GM23248 (cell line): Measurements from ENCODE around the gene POLR3A. TPM values are rescaled to one million over a fixed set of nuclear protein-coding genes. Genes with fewer than 3 reads are reported as not detected.

Experiments
- DNase-seq: peaks from one replicate; pipeline ENCODE4 v3.0.0-alpha.2; 2015
- H2AFZ ChIP-seq: fragments of 200-600 bp; sonication (generic); 2 replicates; pipeline ENCODE4 v1.6.1; 2016; ENCODE audit warnings: antibody characterized with exemption
- H3F3A ChIP-seq: fragments of 200-600 bp; sonication (generic); 2 replicates; pipeline ENCODE4 v1.6.1; 2016; ENCODE audit warnings: mild to moderate bottlenecking, antibody characterized with exemption, mixed run types; ENCODE audit not compliant: insufficient read depth
- H3K27ac ChIP-seq: fragments of 200-600 bp; sonication (generic); 2 replicates; pipeline ENCODE4 v1.5.1; 2016; ENCODE audit warnings: mild to moderate bottlenecking
- H3K27me3 ChIP-seq: fragments of 200-600 bp; sonication (generic); replicated peaks from 2 replicates; pipeline ENCODE4 v1.6.1; 2016; ENCODE audit warnings: mild to moderate bottlenecking; ENCODE audit not compliant: insufficient read depth
- H3K36me3 ChIP-seq: fragments of 200-600 bp; sonication (generic); 2 replicates; pipeline ENCODE4 v1.6.1; 2016; ENCODE audit warnings: low read depth, mild to moderate bottlenecking
- H3K4me1 ChIP-seq: fragments of 200-600 bp; sonication (generic); 2 replicates; pipeline ENCODE4 v1.6.1; 2016; ENCODE audit warnings: mild to moderate bottlenecking; ENCODE audit not compliant: insufficient read depth
- H3K4me2 ChIP-seq: fragments of 200-600 bp; sonication (generic); one replicate; pipeline ENCODE4 v1.6.1; 2016; ENCODE audit warnings: mild to moderate bottlenecking; ENCODE audit not compliant: unreplicated experiment
- H3K4me3 ChIP-seq: fragments of 200-600 bp; sonication (generic); 2 replicates; pipeline ENCODE4 v1.5.1; 2016; ENCODE audit warnings: mild to moderate bottlenecking
- H3K79me2 ChIP-seq: fragments of 200-600 bp; sonication (generic); 2 replicates; pipeline ENCODE4 v1.6.1; 2016; ENCODE audit warnings: mild to moderate bottlenecking; ENCODE audit not compliant: insufficient read depth
- H3K9ac ChIP-seq: fragments of 200-600 bp; sonication (generic); 2 replicates; pipeline ENCODE4 v1.6.1; 2016; ENCODE audit warnings: mild to moderate bottlenecking
- H3K9me2 ChIP-seq: fragments of 200-600 bp; sonication (generic); 2 replicates; pipeline ENCODE4 v1.6.1; 2016; ENCODE audit warnings: mixed run types, mild to moderate bottlenecking, moderate library complexity; ENCODE audit not compliant: insufficient read depth
- H3K9me3 ChIP-seq: fragments of 200-600 bp; sonication (generic); one replicate; pipeline ENCODE4 v1.6.1; 2017; ENCODE audit warnings: low read depth
- H4K20me1 ChIP-seq: fragments of 200-600 bp; sonication (generic); 2 replicates; pipeline ENCODE4 v1.6.0; 2016; ENCODE audit not compliant: insufficient read depth
- EZH2 ChIP-seq: fragments of 200-600 bp; sonication (generic); IDR thresholded peaks from 2 replicates; pipeline ENCODE4 v1.6.1; 2018; ENCODE audit warnings: antibody characterized with exemption, mild to moderate bottlenecking; ENCODE audit not compliant: insufficient read depth, poor library complexity, severe bottlenecking
- EZH2phosphoT487 ChIP-seq: fragments of 200-600 bp; sonication (generic); IDR thresholded peaks from 2 replicates; pipeline ENCODE4 v1.6.1; 2018; ENCODE audit warnings: antibody characterized with exemption, moderate library complexity, mild to moderate bottlenecking, low read depth; ENCODE audit not compliant: insufficient read depth
- WGBS, 2 experiments: methylation state at CpG; one replicate each; pipeline ENCODE4 v1.1.6; 2015 to 2017; ENCODE audit warnings: low lambda C conversion rate in 2 of 2, low coverage in 1 of 2; ENCODE audit errors: missing lambda C conversion rate in 2 of 2; 5-methylcytosine and 5-hydroxymethylcytosine counted together
- in situ Hi-C: fragments of 300-500 bp; cut with MboI; formaldehyde crosslinking; loops from 2 replicates; pipeline ENCODE4 v1.15.0; 2020
- polyA plus RNA-seq: library from polyadenylated mRNA; unstranded; fragments of >200 nt; fragmentation: Nextera tagmentation; extraction: Ambion mirVana; gene quantifications from 2 replicates; pipeline ENCODE4 v1.2.1, GENCODE V29; 2016
- total RNA-seq: library from RNA; depleted of rRNA; stranded (reverse); fragments of >200 nt; shearing (Covaris generic); gene quantifications from 2 replicates; pipeline ENCODE4 v1.2.3, GENCODE V29; 2014

POLR3A gene
- total and polyA plus RNA-seq, 2 experiments from 2014 or later, result 9.2 to 12.8 TPM

GRCh38 chr10:77983384-77984341 is 45.7 kb downstream of the POLR3A start:
- H3K9me3 ChIP-seq, result no peaks in the 10 kb centered on the region
- in situ Hi-C loops, result no loop called here
- WGBS, 2 experiments, result 55 to 59% methylated on average over 16 of the region's 16 CpGs
- H3K36me3 ChIP-seq, result peaks cover 72% of the 10 kb centered on the region
- peak overlapping the region; percentile 33 for H3K4me2 ChIP-seq
- TF ChIP-seq EZH2 (no peak), EZH2phosphoT487 (no peak)
- H3K9ac ChIP-seq, result peak overlapping the region; percentile 27; the same call in 1 of the 2 replicates
- H3K79me2 ChIP-seq, result peaks cover 6% of the 10 kb centered on the region; the same call in 1 of the 2 replicates
- H3K9me2 ChIP-seq, result no peaks in the 10 kb centered on the region
- no peak overlapping the region for H2AFZ ChIP-seq
- peaks cover 39% of the 10 kb centered on the region for H3F3A ChIP-seq
- H3K27me3 ChIP-seq, result no peaks in the 10 kb centered on the region
- peak; percentile 81 for DNase-seq
- H4K20me1 ChIP-seq, result no peaks in the 10 kb centered on the region
- no peak overlapping the region for H3K4me3 ChIP-seq
- peaks cover 11% of the 10 kb centered on the region for H3K4me1 ChIP-seq
- peak overlapping the region; percentile 51 for H3K27ac ChIP-seq

- Histone ChIP-seq H3K79me2 (peaks cover 6% of the 10 kb centered on the region; the same call in 1 of the 2 replicates), H3K9me2 (no peaks in the 10 kb centered on the region), H3K4me1 (peaks cover 11% of the 10 kb centered on the region), H3F3A (peaks cover 35% of the 10 kb centered on the region), H4K20me1 (no peaks in the 10 kb centered on the region), H3K36me3 (peaks cover 67% of the 10 kb centered on the region), H3K27ac (no peak overlapping the region), H3K9me3 (no peaks in the 10 kb centered on the region), H2AFZ (no peak overlapping the region), H3K4me2 (no peak overlapping the region), H3K4me3 (no peak overlapping the region), H3K9ac (no peak overlapping the region), H3K27me3 (no peaks in the 10 kb centered on the region)
- no peak for DNase-seq
- WGBS, 2 experiments, result 97% methylated on average over 13 of the region's 13 CpGs
- no peak for TF ChIP-seq EZH2
- no peak for TF ChIP-seq EZH2phosphoT487
- in situ Hi-C loops, result no loop called here
These were observed 48.0 kb downstream of the POLR3A start for GRCh38 chr10:77981281-77981680.

- no peak overlapping the region for H3K4me3 ChIP-seq
- H3K4me1 ChIP-seq, result peaks cover 10% of the 10 kb centered on the region
- in situ Hi-C loops, result loop anchor here (10.0 kb wide), 1 partner anchor 124 kb away; no protein-coding TSS in a partner anchor
- H3K79me2 ChIP-seq, result peaks cover 6% of the 10 kb centered on the region; the same call in 1 of the 2 replicates
- H3K9me2 ChIP-seq, result no peaks in the 10 kb centered on the region
- no peak for DNase-seq
- peaks cover 23% of the 10 kb centered on the region for H3F3A ChIP-seq
- no peaks in the 10 kb centered on the region for H3K27me3 ChIP-seq
- H3K36me3 ChIP-seq, result peaks cover 50% of the 10 kb centered on the region
- no peaks in the 10 kb centered on the region for H4K20me1 ChIP-seq
- no peak for TF ChIP-seq EZH2
- no peak for TF ChIP-seq EZH2phosphoT487
- WGBS, 2 experiments, result 95 to 96% methylated on average over 10 of the region's 10 CpGs
- H3K9me3 ChIP-seq, result no peaks in the 10 kb centered on the region
- no peak overlapping the region for H3K9ac ChIP-seq
- no peak overlapping the region for H2AFZ ChIP-seq
- H3K4me2 ChIP-seq, result no peak overlapping the region
- no peak overlapping the region for H3K27ac ChIP-seq
These were observed 50.1 kb downstream of the POLR3A start for GRCh38 chr10:77979221-77979620.

- WGBS, 2 experiments, result 93 to 97% methylated on average over 5 to 6 of the region's 6 CpGs
- H3K27ac ChIP-seq, result no peak overlapping the region
- no peaks in the 10 kb centered on the region for H3K9me3 ChIP-seq
- H3K9me2 ChIP-seq, result no peaks in the 10 kb centered on the region
- no peaks in the 10 kb centered on the region for H4K20me1 ChIP-seq
- in situ Hi-C loops, result loop anchor here (10.0 kb wide), 1 partner anchor 124 kb away; no protein-coding TSS in a partner anchor
- no peak for DNase-seq
- TF ChIP-seq EZH2 (no peak), EZH2phosphoT487 (no peak)
- no peaks in the 10 kb centered on the region for H3K27me3 ChIP-seq
- H3K4me2 ChIP-seq, result no peak overlapping the region
- H3K36me3 ChIP-seq, result peaks cover 48% of the 10 kb centered on the region
- peaks cover 1% of the 10 kb centered on the region for H3K4me1 ChIP-seq
- H3K4me3 ChIP-seq, result no peak overlapping the region
- no peak overlapping the region for H3K9ac ChIP-seq
- peaks cover 16% of the 10 kb centered on the region for H3F3A ChIP-seq
- no peak overlapping the region for H2AFZ ChIP-seq
- H3K79me2 ChIP-seq, result peaks cover 6% of the 10 kb centered on the region; the same call in 1 of the 2 replicates
These were observed 51.0 kb downstream of the POLR3A start for GRCh38 chr10:77978360-77978759.
